OCI-LY3 (cell line): Measurements from ENCODE around the gene SCN4B.
"Not testable (repeated sequence)": the region's sequence is repeated elsewhere in the genome, so short reads cannot be mapped to it uniquely, and the experiment has no call there.

Experiments
- H2AFZ ChIP-seq: fragments of 200-600, 300-600 bp; shearing (Covaris generic); 2 replicates; pipeline ENCODE4 v1.6.0; 2014; ENCODE audit warnings: antibody characterized with exemption, low read depth, low read length
- H3K27ac ChIP-seq: fragments of 200-600, 300-600 bp; sonication (generic); 2 replicates; pipeline ENCODE4 v1.5.1; 2014; ENCODE audit warnings: mild to moderate bottlenecking, low read length, moderate library complexity, mixed read lengths
- H3K27me3 ChIP-seq: fragments of 200-600, 300-600 bp; sonication (generic); 2 replicates; pipeline ENCODE4 v1.6.1; 2014; ENCODE audit warnings: low read depth, low read length, mixed read lengths
- H3K36me3 ChIP-seq: fragments of 200-600, 300-600 bp; sonication (generic); replicated peaks from 2 replicates; pipeline ENCODE3; 2014; ENCODE audit warnings: low read depth, low read length, mixed read lengths
- H3K4me1 ChIP-seq: fragments of 300-600, 200-600 bp; sonication (generic); 2 replicates; pipeline ENCODE4 v1.6.1; 2014; ENCODE audit warnings: low read length, mixed read lengths
- H3K4me2 ChIP-seq: fragments of 200-600, 300-600 bp; sonication (generic); 2 replicates; pipeline ENCODE4 v1.6.1; 2014; ENCODE audit warnings: low read length, mixed read lengths
- H3K4me3 ChIP-seq: fragments of 300-600, 200-600 bp; sonication (generic); 2 replicates; pipeline ENCODE4 v1.5.1; 2014; ENCODE audit warnings: antibody characterized with exemption, mild to moderate bottlenecking, low read length, moderate library complexity
- H3K79me2 ChIP-seq: fragments of 300-600, 200-600 bp; shearing (Covaris generic); 2 replicates; pipeline ENCODE4 v1.6.1; 2014; ENCODE audit warnings: mild to moderate bottlenecking, low read length, mixed read lengths
- H3K9ac ChIP-seq: fragments of 300-600, 200-600 bp; shearing (Covaris generic); 2 replicates; pipeline ENCODE4 v1.6.0; 2014; ENCODE audit warnings: mild to moderate bottlenecking, low read length, moderate library complexity
- H3K9me3 ChIP-seq: fragments of 200-600, 300-600 bp; shearing (Covaris generic); 2 replicates; pipeline ENCODE4 v1.6.1; 2014; ENCODE audit warnings: low read length, mixed read lengths; ENCODE audit not compliant: insufficient read depth
- H4K20me1 ChIP-seq: fragments of 200-600, 300-600 bp; sonication (generic); 2 replicates; pipeline ENCODE4 v1.6.1; 2016; ENCODE audit warnings: low read length, mixed read lengths; ENCODE audit not compliant: insufficient read depth
- CTCF ChIP-seq: fragments of 200-600, 300-600 bp; sonication (generic); IDR thresholded peaks from 2 replicates; pipeline ENCODE4 v1.5.1; 2014; ENCODE audit warnings: antibody characterized with exemption, low read length, low read depth
- EZH2phosphoT487 ChIP-seq: fragments of 200-600 bp; shearing (Covaris generic); IDR thresholded peaks from 2 replicates; pipeline ENCODE4 v1.6.1; 2018; ENCODE audit warnings: antibody characterized with exemption, mixed run types, low read depth

SCN4B gene

GRCh38 chr11:118193910-118194566 is 41.4 kb upstream of the SCN4B start:
- Histone ChIP-seq H3K79me2 (no peaks in the 10 kb centered on the region), H3K4me1 (0 out of 2 replicates have a peak, but pooled peaks cover 7% of the 10 kb centered on the region), H3K36me3 (no peaks in the 10 kb centered on the region), H3K27ac (no peak overlapping the region), H3K9ac (no peak overlapping the region), H3K27me3 (peaks cover 5% of the 10 kb centered on the region), H4K20me1 (no peaks in the 10 kb centered on the region), H3K9me3 (no peaks in the 10 kb centered on the region), H2AFZ (no peak overlapping the region), H3K4me2 (no peak overlapping the region), H3K4me3 (no peak overlapping the region)
- TF ChIP-seq EZH2phosphoT487 (no peak), CTCF (no peak)

- H3K9ac ChIP-seq, H3K4me2 ChIP-seq, H3K27ac ChIP-seq, H3K27me3 ChIP-seq, H3K79me2 ChIP-seq, H3K36me3 ChIP-seq, H2AFZ ChIP-seq, H3K9me3 ChIP-seq, H3K4me1 ChIP-seq, H3K4me3 ChIP-seq, H4K20me1 ChIP-seq: not testable (repeated sequence)
Measured at GRCh38 chr11:118192817-118193216, 40.2 kb upstream of the SCN4B start.

- H3K27ac ChIP-seq, H3K79me2 ChIP-seq, H3K4me2 ChIP-seq, H3K9ac ChIP-seq, H3K4me3 ChIP-seq, H3K9me3 ChIP-seq, H4K20me1 ChIP-seq, H2AFZ ChIP-seq, H3K36me3 ChIP-seq, H3K4me1 ChIP-seq, H3K27me3 ChIP-seq: not testable (repeated sequence)
Measured at GRCh38 chr11:118190942-118191506, 38.4 kb upstream of the SCN4B start.

GRCh38 chr11:118186346-118187107 is 33.9 kb upstream of the SCN4B start:
- H3K4me3 ChIP-seq = no peak overlapping the region
- no peaks in the 10 kb centered on the region for H3K36me3 ChIP-seq
- H4K20me1 ChIP-seq = no peaks in the 10 kb centered on the region
- H2AFZ ChIP-seq = no peak overlapping the region
- no peak for TF ChIP-seq EZH2phosphoT487
- no peak for TF ChIP-seq CTCF
- no peaks in the 10 kb centered on the region for H3K9me3 ChIP-seq
- peaks cover 4% of the 10 kb centered on the region; the same call in 1 of the 2 replicates for H3K27me3 ChIP-seq
- H3K9ac ChIP-seq = no peak overlapping the region
- H3K4me2 ChIP-seq = no peak overlapping the region
- no peaks in the 10 kb centered on the region for H3K4me1 ChIP-seq
- H3K79me2 ChIP-seq = no peaks in the 10 kb centered on the region
- H3K27ac ChIP-seq = no peak overlapping the region
